ENCODE results near the gene YTHDF1.

DNA sequence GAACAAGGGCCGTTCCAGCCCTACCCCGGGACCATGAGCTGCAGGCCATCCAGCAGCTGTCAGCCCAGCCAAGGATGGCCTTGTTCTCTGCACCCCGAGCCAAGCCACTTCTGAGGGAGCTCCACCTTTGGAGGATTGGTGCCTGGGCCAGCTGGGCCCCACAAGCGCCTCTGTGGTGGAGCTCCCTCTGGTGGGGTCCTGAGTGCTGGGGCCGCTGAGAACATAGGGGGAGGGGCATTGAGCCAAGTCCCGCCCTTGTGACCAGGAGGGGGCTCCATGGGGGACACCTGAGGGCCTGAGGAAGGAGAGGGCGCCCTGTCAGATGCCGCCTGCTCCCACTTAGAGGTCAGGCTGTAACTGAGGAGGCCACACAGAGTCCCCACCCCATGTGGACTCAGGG lies 43.2 kb downstream of the YTHDF1 start:
- TF ChIP-seq, protein P1, sequence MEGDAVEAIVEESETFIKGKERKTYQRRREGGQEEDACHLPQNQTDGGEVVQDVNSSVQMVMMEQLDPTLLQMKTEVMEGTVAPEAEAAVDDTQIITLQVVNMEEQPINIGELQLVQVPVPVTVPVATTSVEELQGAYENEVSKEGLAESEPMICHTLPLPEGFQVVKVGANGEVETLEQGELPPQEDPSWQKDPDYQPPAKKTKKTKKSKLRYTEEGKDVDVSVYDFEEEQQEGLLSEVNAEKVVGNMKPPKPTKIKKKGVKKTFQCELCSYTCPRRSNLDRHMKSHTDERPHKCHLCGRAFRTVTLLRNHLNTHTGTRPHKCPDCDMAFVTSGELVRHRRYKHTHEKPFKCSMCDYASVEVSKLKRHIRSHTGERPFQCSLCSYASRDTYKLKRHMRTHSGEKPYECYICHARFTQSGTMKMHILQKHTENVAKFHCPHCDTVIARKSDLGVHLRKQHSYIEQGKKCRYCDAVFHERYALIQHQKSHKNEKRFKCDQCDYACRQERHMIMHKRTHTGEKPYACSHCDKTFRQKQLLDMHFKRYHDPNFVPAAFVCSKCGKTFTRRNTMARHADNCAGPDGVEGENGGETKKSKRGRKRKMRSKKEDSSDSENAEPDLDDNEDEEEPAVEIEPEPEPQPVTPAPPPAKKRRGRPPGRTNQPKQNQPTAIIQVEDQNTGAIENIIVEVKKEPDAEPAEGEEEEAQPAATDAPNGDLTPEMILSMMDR (conservative IDR thresholded peaks at IDR 0.05) = peak; percentile 33; the same call in 1 of the 2 replicates
- TF ChIP-seq EZH2 (IDR thresholded peaks at IDR 0.05; ENCODE audit: low read depth) = no peak
